HEK293T (cell line): Measurements from ENCODE around the gene GFER.
"Not testable (repeated sequence)": the region's sequence is repeated elsewhere in the genome, so short reads cannot be mapped to it uniquely, and the experiment has no call there.

ENCODE experiments used
- CTCF ChIA-PET: fragments of 350-600 bp; formaldehyde crosslinking; extraction: SDS; loops from one replicate; lab custom pipeline; 2021; ENCODE audit warnings: antibody characterized with exemption, inconsistent platforms; lab: Yijun Ruan, JAX
- POLR2A ChIA-PET: fragments of 350-600 bp; formaldehyde crosslinking; extraction: SDS; loops from one replicate; lab custom pipeline; 2020; ENCODE audit warnings: antibody characterized with exemption, inconsistent platforms; lab: Yijun Ruan, JAX
- DNase-seq: peaks from one replicate; pipeline ENCODE4 v3.0.0; 2012; ENCODE audit warnings: mixed read lengths; ENCODE audit errors: extremely low spot score
- ARNT ChIP-seq: fragments of 450-650 bp; IDR thresholded peaks from 2 replicates; pipeline ENCODE4 v1.6.1; 2017; ENCODE audit warnings: mild to moderate bottlenecking
- BHLHE40 ChIP-seq: fragments of 450-650 bp; IDR thresholded peaks from 2 replicates; pipeline ENCODE4 v1.6.1; 2016; ENCODE audit warnings: mild to moderate bottlenecking, moderate library complexity, borderline replicate concordance
- CTBP1 ChIP-seq: fragments of 450-650 bp; IDR thresholded peaks from 2 replicates; pipeline ENCODE4 v1.6.1; 2016; ENCODE audit warnings: borderline replicate concordance
- ELF4 ChIP-seq: fragments of 450-650 bp; IDR thresholded peaks from 2 replicates; pipeline ENCODE4 v1.6.1; 2017; ENCODE audit warnings: antibody characterized with exemption
- FOXA1 ChIP-seq: fragments of 450-650 bp; IDR thresholded peaks from 2 replicates; pipeline ENCODE4 v1.6.1; 2016; ENCODE audit warnings: mild to moderate bottlenecking
- FOXK2 ChIP-seq: fragments of 450-650 bp; IDR thresholded peaks from 2 replicates; pipeline ENCODE4 v1.6.1; 2016; ENCODE audit warnings: mild to moderate bottlenecking
- FOXM1 ChIP-seq: fragments of 450-650 bp; IDR thresholded peaks from 2 replicates; pipeline ENCODE4 v1.6.1; 2017; ENCODE audit warnings: mild to moderate bottlenecking, borderline replicate concordance
- HDGF ChIP-seq: fragments of 450-650 bp; IDR thresholded peaks from 2 replicates; pipeline ENCODE4 v1.6.1; 2017; ENCODE audit warnings: antibody characterized with exemption, borderline replicate concordance
- L3MBTL2 ChIP-seq: fragments of 450-650 bp; conservative IDR thresholded peaks from 2 replicates; pipeline ENCODE4 v1.6.1; 2016; ENCODE audit warnings: mild to moderate bottlenecking
- LEF1 ChIP-seq: fragments of 450-650 bp; IDR thresholded peaks from 2 replicates; pipeline ENCODE4 v1.6.1; 2017; ENCODE audit warnings: mild to moderate bottlenecking, borderline replicate concordance
- NFRKB ChIP-seq: fragments of 450-650 bp; IDR thresholded peaks from 2 replicates; pipeline ENCODE4 v1.6.1; 2016; ENCODE audit warnings: mild to moderate bottlenecking, moderate library complexity
- PKNOX1 ChIP-seq: fragments of 450-650 bp; IDR thresholded peaks from 2 replicates; pipeline ENCODE4 v1.6.1; 2016
- SUZ12 ChIP-seq: fragments of 450-650 bp; IDR thresholded peaks from 2 replicates; pipeline ENCODE4 v1.6.1; 2016; ENCODE audit warnings: mild to moderate bottlenecking
- ZNF384 ChIP-seq: fragments of 450-650 bp; IDR thresholded peaks from 2 replicates; pipeline ENCODE4 v1.6.1; 2016

Gene GFER

GRCh38 chr16:2008009-2008526 is 24.1 kb downstream of the GFER start:
- DNase-seq: no peak
- ChIA-PET POLR2A (interaction anchor here (0.8 to 2.2 kb wide), 8 partner anchors 8 to 244 kb away, joined by 3 to 12 read pairs (median 4); partner anchors contain the start of genes ECI1, RPS2 and TRAF7), CTCF (interaction anchor here (0.6 kb wide), 1 partner anchor 133 kb away, joined by 3 read pairs; no protein-coding TSS in a partner anchor)
- TF ChIP-seq PKNOX1 (no peak), LEF1 (no peak), SUZ12 (no peak), BHLHE40 (no peak), HDGF (no peak), FOXK2 (no peak), FOXA1 (no peak), NFRKB (no peak), ELF4 (no peak), CTBP1 (no peak), L3MBTL2 (no peak)

- CTCF ChIA-PET: interaction anchor here (0.6 kb wide), 1 partner anchor 145 kb away, joined by 4 read pairs; no protein-coding TSS in a partner anchor
- POLR2A ChIA-PET: interaction anchor here (0.6 to 2.2 kb wide), 11 partner anchors 8 to 243 kb away, joined by 3 to 12 read pairs (median 3); partner anchors contain the start of genes ECI1, NHERF2, NPW and RPS2
- TF ChIP-seq CTBP1 (no peak), L3MBTL2 (peak; percentile 97)
- no peak for DNase-seq
Measured at GRCh38 chr16:2008631-2009163, 24.7 kb downstream of the GFER start.

GRCh38 chr16:2009164-2009711 is 25.2 kb downstream of the GFER start:
- CTCF ChIA-PET: interaction anchor here (0.6 kb wide), 1 partner anchor 144 kb away, joined by 4 read pairs; no protein-coding TSS in a partner anchor
- TF ChIP-seq HDGF: no peak
- no peak for TF ChIP-seq ARNT
- no peak for TF ChIP-seq ZNF384
- no peak for TF ChIP-seq L3MBTL2
- TF ChIP-seq FOXM1: no peak
- TF ChIP-seq BHLHE40: no peak
- TF ChIP-seq NFRKB: no peak
- no peak for TF ChIP-seq ELF4
- TF ChIP-seq FOXA1: no peak
- TF ChIP-seq LEF1: no peak
- no peak for TF ChIP-seq FOXK2
- TF ChIP-seq PKNOX1: no peak
- DNase-seq: no peak
- POLR2A ChIA-PET: interaction anchor here (0.6 to 2.2 kb wide), 8 partner anchors 10 to 242 kb away, joined by 3 to 12 read pairs (median 4); partner anchors contain the start of genes ECI1, NHERF2, NPW and RPS2

GRCh38 chr16:2009791-2010510 is 26.0 kb downstream of the GFER start, which contains the start of gene ZNF598:
ZNF598 (minus strand) TSS chr16:2009821.
- TF ChIP-seq L3MBTL2: peak; percentile 78
- no peak for TF ChIP-seq NFRKB
- CTCF ChIA-PET: no interaction called here
- POLR2A ChIA-PET: interaction anchor here (1.0 to 2.1 kb wide), 2 partner anchors 28 to 145 kb away, joined by 3 to 9 read pairs; partner anchors contain the start of gene TRAF7
- peak; percentile 93 for DNase-seq

GRCh38 chr16:2011726-2012125 is 27.7 kb downstream of the GFER start:
- DNase-seq, CTCF ChIA-PET: not testable (repeated sequence)
- POLR2A ChIA-PET: interaction anchor here (1.0 to 1.6 kb wide), 2 partner anchors 142 to 144 kb away, joined by 3 read pairs; partner anchors contain the start of gene TRAF7

GRCh38 chr16:2013527-2013926 is 29.5 kb downstream of the GFER start:
- POLR2A ChIA-PET: interaction anchor here (1.2 to 1.6 kb wide), 2 partner anchors 140 to 142 kb away, joined by 3 to 4 read pairs; partner anchors contain the start of gene TRAF7
- no peak for DNase-seq
- CTCF ChIA-PET: no interaction called here
- no peak for TF ChIP-seq ZNF384
- TF ChIP-seq SUZ12: no peak
- no peak for TF ChIP-seq ARNT
- no peak for TF ChIP-seq NFRKB
- no peak for TF ChIP-seq FOXK2
- TF ChIP-seq ELF4: no peak
- TF ChIP-seq CTBP1: no peak
- no peak for TF ChIP-seq LEF1
- TF ChIP-seq BHLHE40: no peak
